Measurements from ENCODE around the gene LRCOL1.
A peak's percentile ranks its signal among the peaks of the same experiment; 100 is the strongest.

The LRCOL1 gene

DNA sequence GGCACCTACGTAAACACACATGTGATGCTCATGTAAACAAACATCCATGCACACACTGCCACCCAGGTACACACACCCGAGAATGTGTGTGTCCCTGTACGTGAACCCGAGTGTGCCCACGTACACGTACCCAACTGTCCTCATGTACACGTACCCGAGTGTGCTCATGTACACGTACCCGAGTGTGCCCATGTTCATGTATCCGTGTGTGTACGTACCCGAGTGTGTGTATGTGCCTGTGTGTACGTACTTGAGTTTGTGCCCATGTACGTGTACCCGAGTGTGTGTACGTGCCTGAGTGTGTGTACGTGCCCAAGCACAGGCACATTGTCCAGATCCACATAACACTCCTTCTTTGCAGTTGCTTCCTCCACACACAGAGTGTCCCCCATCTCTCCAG, 45.0 kb downstream of the LRCOL1 start:
- no peaks in the 10 kb centered on the region for H3K27me3 ChIP-seq (replicated peaks; ENCODE audit: control insufficient read depth, insufficient read depth, low read length)

DNA sequence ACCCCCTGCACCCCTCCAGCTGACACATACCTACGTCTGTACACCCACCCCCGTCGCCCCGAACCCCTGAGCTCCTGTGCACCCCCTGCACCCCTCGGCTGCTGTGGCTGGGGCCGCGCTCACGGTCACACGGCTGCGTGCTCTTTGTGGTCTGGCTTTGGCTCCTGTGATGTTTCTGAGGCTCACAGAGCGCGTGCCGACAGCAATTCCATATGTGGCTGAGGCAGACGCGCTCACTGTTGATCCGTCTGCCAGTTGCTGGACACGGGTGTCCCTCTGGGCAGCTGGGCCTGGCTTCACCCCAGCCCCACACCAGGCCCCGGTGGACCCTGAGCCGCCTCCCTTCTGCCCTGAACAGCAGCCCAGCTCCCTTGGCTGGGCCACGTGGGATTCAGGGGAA, 46.5 kb downstream of the LRCOL1 start:
- no peaks in the 10 kb centered on the region for H3K27me3 ChIP-seq (replicated peaks; ENCODE audit: control insufficient read depth, insufficient read depth, low read length)
- DNase-seq (ENCODE audit: low read depth): no peak
- no peaks in the 10 kb centered on the region for H3K9me3 ChIP-seq (ENCODE audit: control insufficient read depth, low read length)
- H3K9ac ChIP-seq (ENCODE audit: low read length): no peak overlapping the region
- no peak overlapping the region for H3K4me3 ChIP-seq (ENCODE audit: low read length)
- no peaks in the 10 kb centered on the region for H3K36me3 ChIP-seq (ENCODE audit: control insufficient read depth, insufficient read depth, low read length, severe bottlenecking)
- H3K4me1 ChIP-seq (ENCODE audit: control insufficient read depth, insufficient read depth, low read length): no peaks in the 10 kb centered on the region

More for the DNA sequence above, 45.0 kb downstream of the LRCOL1 start:
- no peaks in the 10 kb centered on the region for H3K4me1 ChIP-seq (ENCODE audit: control insufficient read depth, insufficient read depth, low read length)
- DNase-seq (ENCODE audit: low read depth): no peak
- H3K9me3 ChIP-seq (ENCODE audit: control insufficient read depth, low read length): no peaks in the 10 kb centered on the region
- no peak overlapping the region for H3K4me3 ChIP-seq (ENCODE audit: low read length)
- no peaks in the 10 kb centered on the region for H3K36me3 ChIP-seq (ENCODE audit: control insufficient read depth, insufficient read depth, low read length, severe bottlenecking)
- H3K9ac ChIP-seq (ENCODE audit: low read length): no peak overlapping the region

DNA sequence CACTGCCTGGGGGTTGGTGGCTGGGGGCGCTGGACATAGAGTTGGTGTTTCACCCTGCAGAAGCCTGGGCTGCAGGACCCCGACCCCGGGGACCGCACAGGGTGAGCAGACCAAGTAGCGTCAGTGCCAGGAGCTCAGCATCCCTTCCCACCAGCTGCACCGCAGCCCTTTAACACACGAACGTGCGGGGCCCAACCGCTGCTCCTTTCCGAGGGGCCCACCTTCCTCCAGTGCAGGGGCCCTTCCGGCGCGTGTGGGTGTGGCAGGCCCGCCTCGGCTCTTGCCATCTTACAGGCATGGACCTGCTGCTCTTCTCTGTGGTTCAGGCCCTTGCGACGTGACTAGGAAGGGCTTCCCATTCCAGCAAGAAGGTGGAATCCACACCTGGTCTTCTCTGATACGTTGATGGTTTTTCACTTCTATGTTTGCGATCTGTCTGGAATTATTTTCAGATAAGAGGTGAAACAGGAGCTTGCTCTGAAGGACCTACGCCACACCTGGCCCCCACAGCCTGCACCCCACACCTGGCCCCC, 47.8 kb downstream of the LRCOL1 start:
- H3K4me3 ChIP-seq (ENCODE audit: low read length): no peak overlapping the region
- no peaks in the 10 kb centered on the region for H3K27me3 ChIP-seq (replicated peaks; ENCODE audit: control insufficient read depth, insufficient read depth, low read length)
- no peaks in the 10 kb centered on the region for H3K9me3 ChIP-seq (ENCODE audit: control insufficient read depth, low read length)
- no peaks in the 10 kb centered on the region for H3K4me1 ChIP-seq (ENCODE audit: control insufficient read depth, insufficient read depth, low read length)
- no peaks in the 10 kb centered on the region for H3K36me3 ChIP-seq (ENCODE audit: control insufficient read depth, insufficient read depth, low read length, severe bottlenecking)
- no peak for DNase-seq (ENCODE audit: low read depth)
- no peak overlapping the region for H3K9ac ChIP-seq (ENCODE audit: low read length)

DNA sequence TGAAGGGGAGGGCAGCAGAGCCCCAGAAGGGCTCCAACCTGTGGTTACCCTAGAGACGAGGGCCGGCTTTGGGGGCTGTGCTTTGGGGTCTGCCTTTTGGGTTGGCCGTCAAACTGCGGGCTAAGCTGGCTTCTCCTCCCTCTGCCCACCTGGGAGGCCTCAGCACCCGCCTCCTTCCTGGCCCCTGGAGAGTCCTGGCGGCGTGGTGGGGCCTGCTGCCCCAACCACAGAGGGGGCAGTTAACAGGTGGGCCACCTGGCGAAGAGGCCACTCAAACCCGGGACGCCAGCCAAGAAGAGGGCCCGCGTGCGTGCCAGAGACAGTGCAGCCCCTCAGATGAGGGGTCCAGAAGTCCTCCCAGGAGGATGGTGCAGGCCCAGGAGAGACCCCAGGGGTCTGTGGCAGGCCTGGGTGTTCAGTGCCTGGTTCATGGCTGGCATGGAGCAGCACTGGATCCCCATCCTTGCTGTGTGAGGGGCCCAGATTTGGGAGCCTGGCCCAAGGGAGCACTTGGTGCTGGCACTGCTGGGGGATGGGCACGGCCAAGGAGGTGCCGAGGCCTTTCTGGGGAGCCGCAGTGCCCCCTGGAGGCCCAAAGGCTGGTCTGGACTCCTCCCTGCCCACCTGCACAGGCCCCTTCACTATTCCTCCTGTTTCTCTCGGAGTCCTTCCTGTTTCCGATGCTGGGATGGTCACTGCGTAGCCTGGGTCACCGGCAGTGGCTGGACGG, 48.8 kb downstream of the LRCOL1 start:
- H3K9me3 ChIP-seq (ENCODE audit: control insufficient read depth, low read length): no peaks in the 10 kb centered on the region
- H3K4me3 ChIP-seq (ENCODE audit: low read length): no peak overlapping the region
- no peak overlapping the region for H3K9ac ChIP-seq (ENCODE audit: low read length)
- H3K36me3 ChIP-seq (ENCODE audit: control insufficient read depth, insufficient read depth, low read length, severe bottlenecking): no peaks in the 10 kb centered on the region
- H3K4me1 ChIP-seq (ENCODE audit: control insufficient read depth, insufficient read depth, low read length): no peaks in the 10 kb centered on the region
- peak; percentile 33 for DNase-seq (ENCODE audit: low read depth)
- no peaks in the 10 kb centered on the region for H3K27me3 ChIP-seq (replicated peaks; ENCODE audit: control insufficient read depth, insufficient read depth, low read length)

DNA sequence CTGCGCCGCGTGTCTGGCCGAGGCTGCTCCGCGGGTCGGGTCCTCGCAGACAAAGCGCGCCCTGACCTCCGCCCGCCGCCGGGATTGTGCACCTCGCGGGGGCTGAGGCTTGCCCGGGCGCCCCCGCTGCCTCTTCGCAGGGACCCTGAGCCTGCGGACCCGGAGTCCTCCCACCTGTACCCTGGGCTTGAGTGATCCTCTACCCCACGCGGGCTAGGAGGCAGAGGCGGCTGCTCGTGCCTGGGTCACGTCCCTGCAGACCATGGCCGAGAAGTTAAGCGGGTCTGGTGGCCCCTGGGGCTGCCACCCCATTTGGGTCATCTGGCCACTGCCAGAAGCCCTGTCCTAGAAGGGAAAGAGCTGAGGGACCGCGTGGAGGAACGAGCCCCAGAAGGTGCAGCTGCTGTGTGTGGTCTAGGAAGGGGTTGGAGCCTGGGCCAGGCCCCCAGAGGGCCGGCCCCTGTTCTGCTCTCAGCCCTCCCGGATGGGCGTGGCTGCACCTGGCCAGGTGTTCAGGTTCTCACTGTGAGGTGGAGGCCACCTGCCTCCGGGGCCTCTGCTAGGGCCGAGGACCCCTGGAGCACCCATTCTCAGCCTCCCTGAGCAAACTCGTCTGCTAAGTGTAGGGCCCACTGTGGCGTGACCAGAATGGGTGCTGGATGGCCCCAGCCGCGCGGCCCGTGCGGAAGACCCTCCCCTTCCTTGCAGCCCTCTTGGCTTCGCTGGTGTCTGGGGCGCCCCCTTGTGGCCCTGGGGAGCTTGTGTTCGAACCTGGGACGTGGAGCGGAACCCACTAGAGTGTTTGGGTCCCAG, 49.6 kb downstream of the LRCOL1 start:
- no peaks in the 10 kb centered on the region for H3K9me3 ChIP-seq (ENCODE audit: control insufficient read depth, low read length)
- H3K27me3 ChIP-seq (replicated peaks; ENCODE audit: control insufficient read depth, insufficient read depth, low read length): no peaks in the 10 kb centered on the region
- peak overlapping the region; percentile 76 for H3K4me3 ChIP-seq (ENCODE audit: low read length)
- no peak overlapping the region for H3K9ac ChIP-seq (ENCODE audit: low read length)
- H3K4me1 ChIP-seq (ENCODE audit: control insufficient read depth, insufficient read depth, low read length): no peaks in the 10 kb centered on the region
- peak; percentile 73 for DNase-seq (ENCODE audit: low read depth)
- H3K36me3 ChIP-seq (ENCODE audit: control insufficient read depth, insufficient read depth, low read length, severe bottlenecking): no peaks in the 10 kb centered on the region

DNA sequence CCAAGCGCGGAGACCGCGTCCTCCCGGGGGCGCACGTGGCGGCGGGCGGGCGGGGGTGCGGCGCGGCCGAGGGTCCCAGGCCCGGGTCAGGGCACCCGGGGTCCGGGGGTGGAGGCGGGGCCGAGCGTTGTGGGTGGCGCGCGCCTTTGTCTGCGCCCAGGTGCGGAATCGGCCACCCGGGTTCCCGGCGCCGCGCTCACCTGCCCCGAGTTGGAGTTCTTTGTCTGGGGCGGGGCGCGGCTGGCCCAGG, 50.1 kb downstream of the LRCOL1 start:
- Histone ChIP-seq H3K36me3 (ENCODE audit: control insufficient read depth, insufficient read depth, low read length, severe bottlenecking) (no peaks in the 10 kb centered on the region), H3K9ac (ENCODE audit: low read length) (peak overlapping the region; percentile 63), H3K27me3 (replicated peaks; ENCODE audit: control insufficient read depth, insufficient read depth, low read length) (no peaks in the 10 kb centered on the region), H3K4me3 (ENCODE audit: low read length) (peak overlapping the region; percentile 76), H3K9me3 (ENCODE audit: control insufficient read depth, low read length) (no peaks in the 10 kb centered on the region), H3K4me1 (ENCODE audit: control insufficient read depth, insufficient read depth, low read length) (no peaks in the 10 kb centered on the region)
- DNase-seq (ENCODE audit: low read depth): peak; percentile 29

DNA sequence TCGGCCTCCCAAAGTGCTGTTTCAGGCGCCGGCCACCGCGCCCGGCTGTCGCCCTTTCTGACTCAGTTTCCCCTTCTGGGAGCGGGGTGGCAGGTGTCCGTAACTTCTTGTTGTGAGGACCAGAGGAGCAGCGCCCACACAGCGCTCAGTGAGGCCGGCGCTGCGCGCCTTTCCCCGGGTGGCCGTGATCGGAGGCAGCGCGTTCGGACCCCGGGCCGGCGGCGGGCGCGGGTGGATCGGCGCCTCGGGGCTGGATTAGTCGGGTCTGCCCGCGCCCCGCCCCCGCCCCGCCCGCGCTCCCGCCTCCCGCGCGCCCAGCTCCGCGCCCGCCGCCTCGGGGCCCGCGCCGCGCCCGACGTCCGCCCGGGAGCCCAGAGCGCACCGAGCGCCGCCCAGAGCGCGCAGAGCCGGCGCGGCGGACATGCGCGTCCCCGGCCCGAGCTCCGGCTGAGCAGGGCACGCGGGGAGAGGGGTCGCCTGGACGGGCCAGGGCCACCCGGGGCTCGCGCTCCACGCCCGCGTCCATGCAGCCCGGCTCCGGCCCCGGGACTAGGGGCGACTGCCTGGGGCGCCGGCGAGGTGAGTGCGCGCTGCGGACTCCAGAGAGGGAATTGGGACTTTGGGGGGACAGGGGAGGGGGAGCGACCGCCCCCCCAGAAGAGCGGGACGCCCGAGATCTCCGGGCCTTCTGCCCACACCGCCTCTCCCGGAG, 50.6 kb downstream of the LRCOL1 start:
- H3K4me1 ChIP-seq (ENCODE audit: control insufficient read depth, insufficient read depth, low read length): no peaks in the 10 kb centered on the region
- H3K9me3 ChIP-seq (ENCODE audit: control insufficient read depth, low read length): no peaks in the 10 kb centered on the region
- H3K27me3 ChIP-seq (replicated peaks; ENCODE audit: control insufficient read depth, insufficient read depth, low read length): no peaks in the 10 kb centered on the region
- H3K36me3 ChIP-seq (ENCODE audit: control insufficient read depth, insufficient read depth, low read length, severe bottlenecking): no peaks in the 10 kb centered on the region
- H3K4me3 ChIP-seq (ENCODE audit: low read length): peak overlapping the region; percentile 78
- peak overlapping the region; percentile 75 for H3K9ac ChIP-seq (ENCODE audit: low read length)
- peak; percentile 83 for DNase-seq (ENCODE audit: low read depth)

DNA sequence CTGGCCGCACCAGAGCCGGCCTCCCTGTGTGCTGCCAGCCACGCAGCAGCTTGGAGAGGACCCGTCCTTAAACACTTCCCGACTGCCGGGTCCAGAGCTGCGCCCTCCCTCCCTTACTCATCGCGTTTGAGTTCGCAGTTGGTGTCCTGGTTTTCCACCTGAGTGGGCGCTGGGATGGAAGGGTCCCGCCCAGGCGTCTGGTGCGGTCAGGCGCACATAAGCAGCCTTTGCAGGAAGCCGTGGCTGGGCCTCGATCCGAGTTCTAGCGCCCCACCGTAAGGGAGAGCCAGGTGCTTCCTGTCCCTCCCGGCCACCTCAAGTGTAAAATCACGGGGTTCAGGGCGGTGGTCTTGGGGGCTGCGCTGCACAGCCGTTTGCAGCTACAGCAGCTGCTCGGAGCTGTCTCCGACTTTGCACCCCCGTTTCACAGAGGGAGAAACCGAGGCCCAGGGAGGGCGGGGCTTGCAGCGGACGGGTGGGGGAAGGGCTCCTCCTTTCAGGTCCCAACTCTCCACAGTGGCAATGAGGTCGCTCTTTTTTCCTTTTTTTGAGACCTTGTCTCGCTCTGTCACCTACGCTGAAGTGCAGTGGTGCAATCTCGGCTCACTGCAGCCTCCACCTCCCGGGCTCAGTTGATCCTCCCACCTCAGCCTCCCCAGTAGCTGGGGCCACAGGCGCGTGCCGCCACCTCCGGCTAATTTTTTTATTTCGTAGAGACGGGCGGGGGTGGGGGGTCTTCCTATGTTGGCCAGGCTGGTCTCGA, 51.3 kb downstream of the LRCOL1 start:
- Histone ChIP-seq H3K36me3 (ENCODE audit: control insufficient read depth, insufficient read depth, low read length, severe bottlenecking) (no peaks in the 10 kb centered on the region), H3K4me3 (ENCODE audit: low read length) (peak overlapping the region; percentile 78), H3K4me1 (ENCODE audit: control insufficient read depth, insufficient read depth, low read length) (no peaks in the 10 kb centered on the region), H3K9ac (ENCODE audit: low read length) (peak overlapping the region; percentile 75), H3K27me3 (replicated peaks; ENCODE audit: control insufficient read depth, insufficient read depth, low read length) (no peaks in the 10 kb centered on the region), H3K9me3 (ENCODE audit: control insufficient read depth, low read length) (no peaks in the 10 kb centered on the region)
- no peak for DNase-seq (ENCODE audit: low read depth)

DNA sequence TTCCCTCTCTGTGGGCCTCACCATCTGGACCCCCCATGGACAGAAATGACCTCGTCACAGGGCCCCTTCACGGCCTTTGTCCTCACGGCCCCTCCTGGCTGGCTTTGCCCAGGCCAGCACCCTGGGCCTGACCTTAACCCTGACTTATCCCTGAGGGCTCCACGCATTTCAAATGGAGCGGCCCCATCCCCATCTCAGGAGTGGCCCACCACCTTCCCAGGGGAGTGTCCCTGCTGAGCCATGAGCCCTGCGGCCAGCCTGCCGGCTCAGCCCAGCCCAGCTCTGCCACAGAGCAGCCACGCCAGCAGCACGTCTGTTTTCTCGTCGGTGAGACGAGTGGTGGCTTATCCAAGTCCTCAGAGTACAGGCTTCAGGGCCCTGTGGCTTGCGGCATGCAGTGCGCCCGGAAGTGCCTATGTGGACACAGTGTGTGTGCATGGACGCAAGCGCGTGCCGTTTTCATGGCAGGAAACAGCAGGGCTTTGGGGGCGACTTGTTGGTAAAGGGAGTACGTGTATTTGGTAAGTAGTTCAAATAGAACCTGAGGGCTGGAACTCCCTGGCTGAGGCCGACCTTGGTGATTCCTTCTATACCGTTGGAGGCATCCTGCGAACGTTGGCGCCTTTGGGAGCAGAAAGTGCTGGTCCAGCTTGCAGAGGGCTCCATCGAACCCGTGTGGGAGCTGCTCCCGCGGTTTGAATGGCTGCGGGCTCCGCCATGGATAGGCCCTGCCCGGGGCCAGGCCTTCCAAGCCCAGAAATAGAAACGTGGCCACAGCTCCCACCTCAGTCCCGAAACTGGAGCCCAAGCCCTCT, 52.1 kb downstream of the LRCOL1 start:
- Histone ChIP-seq H3K27me3 (replicated peaks; ENCODE audit: control insufficient read depth, insufficient read depth, low read length) (no peaks in the 10 kb centered on the region), H3K9ac (ENCODE audit: low read length) (no peak overlapping the region), H3K9me3 (ENCODE audit: control insufficient read depth, low read length) (no peaks in the 10 kb centered on the region), H3K4me1 (ENCODE audit: control insufficient read depth, insufficient read depth, low read length) (no peaks in the 10 kb centered on the region), H3K36me3 (ENCODE audit: control insufficient read depth, insufficient read depth, low read length, severe bottlenecking) (no peaks in the 10 kb centered on the region), H3K4me3 (ENCODE audit: low read length) (no peak overlapping the region)
- no peak for DNase-seq (ENCODE audit: low read depth)

DNA sequence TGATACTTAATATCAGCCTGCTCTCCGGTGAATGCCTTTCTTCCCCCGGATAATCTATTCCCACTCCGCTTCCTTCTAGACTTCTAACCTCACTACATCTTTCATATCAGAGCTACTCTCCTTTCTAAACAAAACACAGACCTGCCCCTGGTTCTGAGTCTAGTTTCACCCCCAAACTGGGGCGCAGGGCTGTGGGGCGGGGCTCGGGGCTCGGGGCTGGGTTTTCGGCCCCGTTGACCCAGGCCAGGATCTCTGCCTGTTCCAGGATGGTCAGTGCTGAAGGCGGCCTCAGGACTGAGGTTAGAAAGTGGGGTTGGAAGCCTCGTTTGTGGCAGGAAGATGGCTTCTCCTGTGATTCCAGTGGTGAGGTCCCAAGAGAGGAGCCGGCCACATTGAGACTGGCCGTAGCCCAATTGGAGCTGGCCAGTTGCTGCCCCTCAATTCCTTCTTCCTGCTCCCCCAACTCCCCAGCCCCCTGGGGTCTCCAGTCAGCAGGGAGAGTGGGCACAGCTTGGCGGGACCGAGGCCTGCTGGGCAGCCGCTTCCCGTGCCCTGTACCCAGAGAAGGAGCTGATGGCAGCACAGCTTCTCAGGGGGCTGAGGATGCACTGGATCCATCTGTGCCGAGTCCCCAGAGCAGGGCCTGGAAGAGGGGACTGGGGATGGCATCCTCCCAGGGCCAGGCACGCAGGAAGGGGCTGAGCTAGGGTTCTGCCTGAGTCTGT, 52.9 kb downstream of the LRCOL1 start:
- Histone ChIP-seq H3K36me3 (ENCODE audit: control insufficient read depth, insufficient read depth, low read length, severe bottlenecking) (no peaks in the 10 kb centered on the region), H3K9ac (ENCODE audit: low read length) (no peak overlapping the region), H3K27me3 (replicated peaks; ENCODE audit: control insufficient read depth, insufficient read depth, low read length) (no peaks in the 10 kb centered on the region), H3K4me1 (ENCODE audit: control insufficient read depth, insufficient read depth, low read length) (no peaks in the 10 kb centered on the region), H3K9me3 (ENCODE audit: control insufficient read depth, low read length) (no peaks in the 10 kb centered on the region), H3K4me3 (ENCODE audit: low read length) (no peak overlapping the region)
- DNase-seq (ENCODE audit: low read depth): no peak

Measured in adipocyte (in vitro differentiated cells).